ENCODE results near the gene KRT7. TPM values are rescaled to one million over a fixed set of nuclear protein-coding genes. Genes with fewer than 3 reads are reported as not detected.

Gene KRT7
- total RNA-seq, 1 donor from 2014 or later = 1,355 TPM

- no peak for DNase-seq (ENCODE audit: low read depth)
- Histone ChIP-seq H3K36me3 (ENCODE audit: control insufficient read depth, insufficient read depth, low read length) (no peaks in the 10 kb centered on the region), H3K4me3 (ENCODE audit: low read depth, low read length) (no peak overlapping the region), H3K27me3 (ENCODE audit: control insufficient read depth, insufficient read depth, low read length) (no peaks in the 10 kb centered on the region)
- TF ChIP-seq CTCF (IDR thresholded peaks at IDR 0.05; ENCODE audit: insufficient read depth, low read length, poor library complexity, severe bottlenecking) = no peak
Observed at GRCh38 chr12:52209321-52209720, 23.7 kb upstream of the KRT7 start.

- Histone ChIP-seq H3K36me3 (ENCODE audit: control insufficient read depth, insufficient read depth, low read length) (no peaks in the 10 kb centered on the region), H3K27me3 (ENCODE audit: control insufficient read depth, insufficient read depth, low read length) (no peaks in the 10 kb centered on the region), H3K4me3 (ENCODE audit: low read depth, low read length) (no peak overlapping the region)
- no peak for DNase-seq (ENCODE audit: low read depth)
- TF ChIP-seq CTCF (IDR thresholded peaks at IDR 0.05; ENCODE audit: insufficient read depth, low read length, poor library complexity, severe bottlenecking) = no peak
Observed at GRCh38 chr12:52210186-52210924, 22.7 kb upstream of the KRT7 start.

GRCh38 chr12:52210925-52211650, 22.0 kb upstream of the KRT7 start:
- TF ChIP-seq CTCF (IDR thresholded peaks at IDR 0.05; ENCODE audit: insufficient read depth, low read length, poor library complexity, severe bottlenecking) = no peak
- H3K4me3 ChIP-seq (ENCODE audit: low read depth, low read length) = no peak overlapping the region
- H3K36me3 ChIP-seq (ENCODE audit: control insufficient read depth, insufficient read depth, low read length) = no peaks in the 10 kb centered on the region
- DNase-seq (ENCODE audit: low read depth) = no peak
- no peaks in the 10 kb centered on the region for H3K27me3 ChIP-seq (ENCODE audit: control insufficient read depth, insufficient read depth, low read length)

GRCh38 chr12:52211716-52212585, 21.1 kb upstream of the KRT7 start:
- Histone ChIP-seq H3K27me3 (ENCODE audit: control insufficient read depth, insufficient read depth, low read length) (no peaks in the 10 kb centered on the region), H3K36me3 (ENCODE audit: control insufficient read depth, insufficient read depth, low read length) (no peaks in the 10 kb centered on the region)
- TF ChIP-seq CTCF (IDR thresholded peaks at IDR 0.05; ENCODE audit: insufficient read depth, low read length, poor library complexity, severe bottlenecking) = no peak

GRCh38 chr12:52212701-52213563, 20.1 kb upstream of the KRT7 start:
- no peak for DNase-seq (ENCODE audit: low read depth)
- no peak overlapping the region for H3K4me3 ChIP-seq (ENCODE audit: low read depth, low read length)
- no peak for TF ChIP-seq CTCF (IDR thresholded peaks at IDR 0.05; ENCODE audit: insufficient read depth, low read length, poor library complexity, severe bottlenecking)
- H3K36me3 ChIP-seq (ENCODE audit: control insufficient read depth, insufficient read depth, low read length) = no peaks in the 10 kb centered on the region
- no peaks in the 10 kb centered on the region for H3K27me3 ChIP-seq (ENCODE audit: control insufficient read depth, insufficient read depth, low read length)

More at GRCh38 chr12:52211716-52212585, 21.1 kb upstream of the KRT7 start:
- no peak for DNase-seq (ENCODE audit: low read depth)
- no peak overlapping the region for H3K4me3 ChIP-seq (ENCODE audit: low read depth, low read length)

Measured in kidney epithelial cell (primary cell).